HepG2 (cell line): Measurements from ENCODE around the gene ICAM5. TPM values are rescaled to one million over a fixed set of nuclear protein-coding genes. Genes with fewer than 3 reads are reported as not detected.
A peak's percentile ranks its signal among the peaks of the same experiment; 100 is the strongest.

Experiments
- CBX1 ChIP-seq: IDR thresholded peaks from one replicate; pipeline ENCODE4 v1.6.1; 2016; ENCODE audit warnings: antibody characterized with exemption, low read depth
- LCORL ChIP-seq, 2 experiments: fragments of 450-650 bp in 1 of 2; sonication (generic) in 1 of 2; formaldehyde crosslinking in 1 of 2; IDR thresholded peaks; 2 replicates each; pipeline versions ENCODE4 v1.5.0 to v1.6.1; 2017 to 2020; ENCODE audit warnings: antibody characterized with exemption in 1 of 2, missing genetic modification reagents in 1 of 2
- PHF8 ChIP-seq: sonication (generic); formaldehyde crosslinking; IDR thresholded peaks from 2 replicates; pipeline ENCODE4 v1.5.0; 2020; ENCODE audit warnings: missing genetic modification reagents
- RXRA ChIP-seq: sonication (generic); formaldehyde crosslinking; IDR thresholded peaks from 2 replicates; pipeline ENCODE4 v1.5.1; 2020; ENCODE audit warnings: missing genetic modification reagents
- SKI ChIP-seq: fragments of 450-650 bp; IDR thresholded peaks from one replicate; pipeline ENCODE4 v1.6.1; 2018; ENCODE audit warnings: mild to moderate bottlenecking; ENCODE audit not compliant: partially characterized antibody
- SP140L ChIP-seq: sonication (generic); formaldehyde crosslinking; IDR thresholded peaks from 2 replicates; pipeline ENCODE4 v1.4.0; 2020; ENCODE audit warnings: missing genetic modification reagents, borderline replicate concordance
- SRY ChIP-seq: sonication (generic); formaldehyde crosslinking; IDR thresholded peaks from 2 replicates; pipeline ENCODE4 v1.8.0; 2022; ENCODE audit warnings: mild to moderate bottlenecking, missing genetic modification reagents
- ZMAT3 ChIP-seq: sonication (generic); formaldehyde crosslinking; conservative IDR thresholded peaks from 2 replicates; pipeline ENCODE4 v1.7.0; 2021; ENCODE audit warnings: missing genetic modification reagents
- ZNF33A ChIP-seq: sonication (generic); formaldehyde crosslinking; IDR thresholded peaks from 2 replicates; pipeline ENCODE4 v1.5.1; 2020; ENCODE audit warnings: missing genetic modification reagents, mild to moderate bottlenecking, moderate library complexity, borderline replicate concordance
- ZNF451 ChIP-seq: sonication (generic); formaldehyde crosslinking; IDR thresholded peaks from 2 replicates; pipeline ENCODE4 v1.5.0; 2020; ENCODE audit warnings: mild to moderate bottlenecking, missing genetic modification reagents
- ZNF777 ChIP-seq: sonication (generic); formaldehyde crosslinking; IDR thresholded peaks from 2 replicates; pipeline ENCODE4 v1.4.0; 2020; ENCODE audit warnings: missing genetic modification reagents
- ZNF792 ChIP-seq: IDR thresholded peaks from 2 replicates; pipeline ENCODE4 v1.6.1; 2016
- ZNF83 ChIP-seq: sonication (generic); formaldehyde crosslinking; IDR thresholded peaks from 2 replicates; pipeline ENCODE4 v1.4.0; 2020; ENCODE audit warnings: missing genetic modification reagents, mild to moderate bottlenecking, borderline replicate concordance
- ZNF839 ChIP-seq: sonication (generic); formaldehyde crosslinking; IDR thresholded peaks from 2 replicates; pipeline ENCODE4 v1.4.0; 2020; ENCODE audit warnings: missing genetic modification reagents, mild to moderate bottlenecking, borderline replicate concordance
- polyA plus RNA-seq, 8 experiments: library from polyadenylated mRNA; depleted of rRNA in 3 of 8; stranded (reverse) in 7 of 8; unstranded in 1 of 8; fragments of >200 nt; fragmentation: Illumina TruSeq in 4 of 8; extraction: Trizol in 4 of 8; gene quantifications; 2 replicates each; pipeline versions ENCODE4 v1.2.1 to v1.2.3, GENCODE V29; 2011 to 2016; ENCODE audit warnings: low read depth in 4 of 8, missing spikeins in 1 of 8, mixed read lengths in 1 of 8; ENCODE audit not compliant: insufficient read depth in 1 of 8
- total RNA-seq, 5 experiments: library from RNA; depleted of rRNA; stranded (reverse); fragments of >200 nt; fragmentation: Illumina TruSeq; extraction: Trizol; gene quantifications; 2 replicates each; pipeline ENCODE4 v1.2.3, GENCODE V29; 2016; ENCODE audit warnings: low read depth in 1 of 5
- TF ChIP-seq, protein P1 (sequence below): sonication (generic); formaldehyde crosslinking; IDR thresholded peaks from 2 replicates; pipeline ENCODE4 v1.8.1; 2023; ENCODE audit warnings: mild to moderate bottlenecking, missing genetic modification reagents
- TF ChIP-seq, protein P2 (sequence below): sonication (generic); formaldehyde crosslinking; IDR thresholded peaks from 2 replicates; pipeline ENCODE4 v1.4.0; 2020; ENCODE audit warnings: missing genetic modification reagents, borderline replicate concordance
- TF ChIP-seq, protein P3 (sequence below): sonication (generic); formaldehyde crosslinking; IDR thresholded peaks from 2 replicates; pipeline ENCODE4 v1.8.1; 2023; ENCODE audit warnings: mild to moderate bottlenecking, missing genetic modification reagents
- TF ChIP-seq, protein P4 (sequence below): sonication (generic); formaldehyde crosslinking; IDR thresholded peaks from 2 replicates; pipeline ENCODE4 v1.9.0; 2021; ENCODE audit warnings: missing genetic modification reagents, borderline replicate concordance
- TF ChIP-seq, protein P5 (sequence below): IDR thresholded peaks from 2 replicates; pipeline ENCODE4 v1.6.1; 2016; ENCODE audit warnings: mild to moderate bottlenecking, missing biosample characterization, missing genetic modification reagents

Gene ICAM5
- total and polyA plus RNA-seq, 2 of the 13 experiments (the other 11 are each of a cell fraction or from before 2014, with no cell fraction given), result 0.46 to 1.6 TPM

DNA sequence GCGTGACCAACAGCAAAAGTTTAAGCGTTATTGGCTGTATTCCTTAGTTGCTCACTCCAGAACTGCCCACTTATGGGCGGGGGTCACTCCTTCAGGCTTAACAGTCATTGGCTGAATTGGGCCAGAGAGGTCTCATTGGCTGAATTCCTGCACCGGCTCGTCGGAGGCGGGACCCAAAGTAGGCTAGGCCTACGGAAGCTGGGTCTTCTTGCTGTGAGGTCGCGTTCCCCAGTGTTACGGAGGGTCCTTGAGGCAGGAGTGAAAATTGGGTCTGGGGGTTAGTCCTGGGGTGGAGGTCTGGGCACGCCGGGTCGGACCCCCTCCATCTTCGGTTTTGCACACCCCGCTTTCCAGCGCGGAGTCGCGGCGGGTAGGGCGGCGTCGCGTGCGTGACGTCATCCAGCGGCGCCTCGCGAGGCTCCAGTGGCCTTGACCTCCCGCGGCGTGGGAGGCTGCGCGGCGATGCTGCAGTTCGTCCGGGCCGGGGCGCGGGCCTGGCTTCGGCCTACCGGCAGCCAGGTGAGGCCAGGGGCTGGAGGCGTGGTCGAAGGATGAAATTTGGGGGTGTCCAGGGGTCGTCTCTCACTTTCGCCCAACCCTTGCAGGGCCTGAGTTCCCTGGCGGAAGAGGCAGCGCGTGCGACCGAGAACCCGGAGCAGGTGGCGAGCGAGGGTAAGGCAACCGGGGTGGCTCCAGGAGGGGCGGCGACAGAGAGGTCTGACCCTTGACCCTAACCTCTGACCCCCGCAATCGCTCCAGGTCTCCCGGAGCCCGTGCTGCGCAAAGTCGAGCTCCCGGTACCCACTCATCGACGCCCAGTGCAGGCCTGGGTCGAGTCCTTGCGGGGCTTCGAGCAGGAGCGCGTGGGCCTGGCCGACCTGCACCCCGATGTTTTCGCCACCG is 37.7 kb upstream of the ICAM5 start, which contains the start of gene MRPL4 (continued):
- peak; percentile 71 for TF ChIP-seq ZNF777
- TF ChIP-seq SP140L, result no peak
- TF ChIP-seq, protein P1, sequence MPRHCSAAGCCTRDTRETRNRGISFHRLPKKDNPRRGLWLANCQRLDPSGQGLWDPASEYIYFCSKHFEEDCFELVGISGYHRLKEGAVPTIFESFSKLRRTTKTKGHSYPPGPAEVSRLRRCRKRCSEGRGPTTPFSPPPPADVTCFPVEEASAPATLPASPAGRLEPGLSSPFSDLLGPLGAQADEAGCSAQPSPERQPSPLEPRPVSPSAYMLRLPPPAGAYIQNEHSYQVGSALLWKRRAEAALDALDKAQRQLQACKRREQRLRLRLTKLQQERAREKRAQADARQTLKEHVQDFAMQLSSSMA, result peak; percentile 65; the same call in 1 of the 2 replicates
- TF ChIP-seq ZNF839, result peak; percentile 71; the same call in 1 of the 2 replicates
- TF ChIP-seq, protein P2, sequence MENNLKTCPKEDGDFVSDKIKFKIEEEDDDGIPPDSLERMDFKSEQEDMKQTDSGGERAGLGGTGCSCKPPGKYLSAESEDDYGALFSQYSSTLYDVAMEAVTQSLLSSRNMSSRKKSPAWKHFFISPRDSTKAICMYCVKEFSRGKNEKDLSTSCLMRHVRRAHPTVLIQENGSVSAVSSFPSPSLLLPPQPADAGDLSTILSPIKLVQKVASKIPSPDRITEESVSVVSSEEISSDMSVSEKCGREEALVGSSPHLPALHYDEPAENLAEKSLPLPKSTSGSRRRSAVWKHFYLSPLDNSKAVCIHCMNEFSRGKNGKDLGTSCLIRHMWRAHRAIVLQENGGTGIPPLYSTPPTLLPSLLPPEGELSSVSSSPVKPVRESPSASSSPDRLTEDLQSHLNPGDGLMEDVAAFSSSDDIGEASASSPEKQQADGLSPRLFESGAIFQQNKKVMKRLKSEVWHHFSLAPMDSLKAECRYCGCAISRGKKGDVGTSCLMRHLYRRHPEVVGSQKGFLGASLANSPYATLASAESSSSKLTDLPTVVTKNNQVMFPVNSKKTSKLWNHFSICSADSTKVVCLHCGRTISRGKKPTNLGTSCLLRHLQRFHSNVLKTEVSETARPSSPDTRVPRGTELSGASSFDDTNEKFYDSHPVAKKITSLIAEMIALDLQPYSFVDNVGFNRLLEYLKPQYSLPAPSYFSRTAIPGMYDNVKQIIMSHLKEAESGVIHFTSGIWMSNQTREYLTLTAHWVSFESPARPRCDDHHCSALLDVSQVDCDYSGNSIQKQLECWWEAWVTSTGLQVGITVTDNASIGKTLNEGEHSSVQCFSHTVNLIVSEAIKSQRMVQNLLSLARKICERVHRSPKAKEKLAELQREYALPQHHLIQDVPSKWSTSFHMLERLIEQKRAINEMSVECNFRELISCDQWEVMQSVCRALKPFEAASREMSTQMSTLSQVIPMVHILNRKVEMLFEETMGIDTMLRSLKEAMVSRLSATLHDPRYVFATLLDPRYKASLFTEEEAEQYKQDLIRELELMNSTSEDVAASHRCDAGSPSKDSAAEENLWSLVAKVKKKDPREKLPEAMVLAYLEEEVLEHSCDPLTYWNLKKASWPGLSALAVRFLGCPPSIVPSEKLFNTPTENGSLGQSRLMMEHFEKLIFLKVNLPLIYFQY (CRISPR knock-in tag), result peak; percentile 70
- TF ChIP-seq ZMAT3 (CRISPR knock-in tag), result peak; percentile 92
- peak; percentile 97 for TF ChIP-seq RXRA (CRISPR knock-in tag)
- TF ChIP-seq CBX1, result peak; percentile 56
- TF ChIP-seq, protein P3, sequence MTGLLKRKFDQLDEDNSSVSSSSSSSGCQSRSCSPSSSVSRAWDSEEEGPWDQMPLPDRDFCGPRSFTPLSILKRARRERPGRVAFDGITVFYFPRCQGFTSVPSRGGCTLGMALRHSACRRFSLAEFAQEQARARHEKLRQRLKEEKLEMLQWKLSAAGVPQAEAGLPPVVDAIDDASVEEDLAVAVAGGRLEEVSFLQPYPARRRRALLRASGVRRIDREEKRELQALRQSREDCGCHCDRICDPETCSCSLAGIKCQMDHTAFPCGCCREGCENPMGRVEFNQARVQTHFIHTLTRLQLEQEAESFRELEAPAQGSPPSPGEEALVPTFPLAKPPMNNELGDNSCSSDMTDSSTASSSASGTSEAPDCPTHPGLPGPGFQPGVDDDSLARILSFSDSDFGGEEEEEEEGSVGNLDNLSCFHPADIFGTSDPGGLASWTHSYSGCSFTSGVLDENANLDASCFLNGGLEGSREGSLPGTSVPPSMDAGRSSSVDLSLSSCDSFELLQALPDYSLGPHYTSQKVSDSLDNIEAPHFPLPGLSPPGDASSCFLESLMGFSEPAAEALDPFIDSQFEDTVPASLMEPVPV, result peak; percentile 83; the same call in 1 of the 2 replicates
- no peak for TF ChIP-seq ZNF33A (CRISPR knock-in tag)
- TF ChIP-seq, protein P4, sequence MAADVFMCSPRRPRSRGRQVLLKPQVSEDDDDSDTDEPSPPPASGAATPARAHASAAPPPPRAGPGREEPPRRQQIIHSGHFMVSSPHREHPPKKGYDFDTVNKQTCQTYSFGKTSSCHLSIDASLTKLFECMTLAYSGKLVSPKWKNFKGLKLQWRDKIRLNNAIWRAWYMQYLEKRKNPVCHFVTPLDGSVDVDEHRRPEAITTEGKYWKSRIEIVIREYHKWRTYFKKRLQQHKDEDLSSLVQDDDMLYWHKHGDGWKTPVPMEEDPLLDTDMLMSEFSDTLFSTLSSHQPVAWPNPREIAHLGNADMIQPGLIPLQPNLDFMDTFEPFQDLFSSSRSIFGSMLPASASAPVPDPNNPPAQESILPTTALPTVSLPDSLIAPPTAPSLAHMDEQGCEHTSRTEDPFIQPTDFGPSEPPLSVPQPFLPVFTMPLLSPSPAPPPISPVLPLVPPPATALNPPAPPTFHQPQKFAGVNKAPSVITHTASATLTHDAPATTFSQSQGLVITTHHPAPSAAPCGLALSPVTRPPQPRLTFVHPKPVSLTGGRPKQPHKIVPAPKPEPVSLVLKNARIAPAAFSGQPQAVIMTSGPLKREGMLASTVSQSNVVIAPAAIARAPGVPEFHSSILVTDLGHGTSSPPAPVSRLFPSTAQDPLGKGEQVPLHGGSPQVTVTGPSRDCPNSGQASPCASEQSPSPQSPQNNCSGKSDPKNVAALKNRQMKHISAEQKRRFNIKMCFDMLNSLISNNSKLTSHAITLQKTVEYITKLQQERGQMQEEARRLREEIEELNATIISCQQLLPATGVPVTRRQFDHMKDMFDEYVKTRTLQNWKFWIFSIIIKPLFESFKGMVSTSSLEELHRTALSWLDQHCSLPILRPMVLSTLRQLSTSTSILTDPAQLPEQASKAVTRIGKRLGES (CRISPR knock-in tag), result peak; percentile 54; the same call in 1 of the 2 replicates
- peak; percentile 99 for TF ChIP-seq PHF8 (CRISPR knock-in tag)
- peak; percentile 74; the same call in 1 of the 2 replicates for TF ChIP-seq ZNF83 (CRISPR knock-in tag)
- peak; percentile 65; the same call in 1 of the 2 replicates for TF ChIP-seq ZNF451 (CRISPR knock-in tag)
- TF ChIP-seq, protein P5, sequence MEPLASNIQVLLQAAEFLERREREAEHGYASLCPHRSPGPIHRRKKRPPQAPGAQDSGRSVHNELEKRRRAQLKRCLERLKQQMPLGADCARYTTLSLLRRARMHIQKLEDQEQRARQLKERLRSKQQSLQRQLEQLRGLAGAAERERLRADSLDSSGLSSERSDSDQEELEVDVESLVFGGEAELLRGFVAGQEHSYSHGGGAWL (CRISPR knock-in tag), result peak; percentile 94
- no peak for TF ChIP-seq LCORL (IDR thresholded peaks at IDR 0.05)
- TF ChIP-seq LCORL (CRISPR knock-in tag; IDR thresholded peaks at IDR 0.05), result peak; percentile 86
- TF ChIP-seq SRY (CRISPR knock-in tag), result peak; percentile 53; the same call in 1 of the 2 replicates
- peak; percentile 52 for TF ChIP-seq SKI
- TF ChIP-seq ZNF792 (CRISPR knock-in tag), result peak; percentile 59; the same call in 1 of the 2 replicates
